GM21447 (cell line): Measurements from ENCODE around the gene SYNPO2.
A peak's percentile ranks its signal among the peaks of the same experiment; 100 is the strongest.
"Not testable (repeated sequence)": the region's sequence is repeated elsewhere in the genome, so short reads cannot be mapped to it uniquely, and the experiment has no call there.

Source experiments
- ATAC-seq: cut with Tn5 transposase; IDR thresholded peaks from one replicate; pipeline ENCODE4 v1.9.1; 2021; ENCODE audit not compliant: unreplicated experiment

The SYNPO2 gene

GRCh38 chr4:118888666-118889311 is at the start of gene SYNPO2:
TSS of gene SYNPO2 (plus strand) at chr4:118888854. CDS start at chr4:118889037, 183 bp downstream.
- ATAC-seq = peak; percentile 66

- ATAC-seq = no peak
Observed at GRCh38 chr4:118839221-118839927, 49.3 kb upstream of the SYNPO2 start.

GRCh38 chr4:118842055-118842454 is 46.6 kb upstream of the SYNPO2 start:
- ATAC-seq = no peak

GRCh38 chr4:118843237-118843636 is 45.4 kb upstream of the SYNPO2 start:
- no peak for ATAC-seq

GRCh38 chr4:118845552-118846050 is 43.1 kb upstream of the SYNPO2 start:
- no peak for ATAC-seq

GRCh38 chr4:118846979-118847378 is 41.7 kb upstream of the SYNPO2 start:
- no peak for ATAC-seq

- ATAC-seq = no peak
Observed at GRCh38 chr4:118848242-118848641, 40.4 kb upstream of the SYNPO2 start.

- no peak for ATAC-seq
Observed at GRCh38 chr4:118848901-118849300, 39.8 kb upstream of the SYNPO2 start.

GRCh38 chr4:118849867-118850487 is 38.7 kb upstream of the SYNPO2 start:
- ATAC-seq = peak; percentile 4

GRCh38 chr4:118850488-118851173 is 38.0 kb upstream of the SYNPO2 start:
- ATAC-seq = peak; percentile 98

GRCh38 chr4:118857760-118858159 is 30.9 kb upstream of the SYNPO2 start:
- no peak for ATAC-seq

- ATAC-seq = no peak
Observed at GRCh38 chr4:118858779-118859178, 29.9 kb upstream of the SYNPO2 start.

GRCh38 chr4:118865091-118865708 is 23.5 kb upstream of the SYNPO2 start:
- ATAC-seq = peak; percentile 84

GRCh38 chr4:118866442-118866841 is 22.2 kb upstream of the SYNPO2 start:
- ATAC-seq = no peak

- ATAC-seq = no peak
Observed at GRCh38 chr4:118867311-118868067, 21.2 kb upstream of the SYNPO2 start.

- ATAC-seq = no peak
Observed at GRCh38 chr4:118869808-118870342, 18.8 kb upstream of the SYNPO2 start.

- no peak for ATAC-seq
Observed at GRCh38 chr4:118872181-118872580, 16.5 kb upstream of the SYNPO2 start.

GRCh38 chr4:118877797-118878196 is 10.9 kb upstream of the SYNPO2 start:
- ATAC-seq = no peak

GRCh38 chr4:118878507-118878906 is 10.1 kb upstream of the SYNPO2 start:
- not testable (repeated sequence) for ATAC-seq

- no peak for ATAC-seq
Observed at GRCh38 chr4:118879409-118879808, 9.2 kb upstream of the SYNPO2 start.
